Astrocyte of the cerebellum (primary cell): ENCODE results near the gene ARHGAP26.
A peak's percentile ranks its signal among the peaks of the same experiment; 100 is the strongest.

Source experiments
- DNase-seq: peaks from one replicate; pipeline ENCODE4 v3.0.0-alpha.2; 2011; ENCODE audit warnings: low read depth
- H3K4me3 ChIP-seq: 2 replicates; pipeline ENCODE4 v1.5.1; 2011; ENCODE audit warnings: mild to moderate bottlenecking, low read depth, low read length, moderate library complexity
- in situ Hi-C: cut with HindIII; loops from 2 replicates; pipeline ENCODE4 v1.10.0; 2017; ENCODE audit warnings: low sequenced_read_pairs
- TF ChIP-seq, protein P1 (sequence below): IDR thresholded peaks from 2 replicates; pipeline ENCODE4 v1.5.1; 2012; ENCODE audit warnings: low read length, low read depth, moderate library complexity, mild to moderate bottlenecking; ENCODE audit errors: missing control alignments

ARHGAP26 gene

GRCh38 chr5:142758062-142758795 lies 11.9 kb upstream of the ARHGAP26 start:
- in situ Hi-C loops: no loop called here
- TF ChIP-seq, protein P1, sequence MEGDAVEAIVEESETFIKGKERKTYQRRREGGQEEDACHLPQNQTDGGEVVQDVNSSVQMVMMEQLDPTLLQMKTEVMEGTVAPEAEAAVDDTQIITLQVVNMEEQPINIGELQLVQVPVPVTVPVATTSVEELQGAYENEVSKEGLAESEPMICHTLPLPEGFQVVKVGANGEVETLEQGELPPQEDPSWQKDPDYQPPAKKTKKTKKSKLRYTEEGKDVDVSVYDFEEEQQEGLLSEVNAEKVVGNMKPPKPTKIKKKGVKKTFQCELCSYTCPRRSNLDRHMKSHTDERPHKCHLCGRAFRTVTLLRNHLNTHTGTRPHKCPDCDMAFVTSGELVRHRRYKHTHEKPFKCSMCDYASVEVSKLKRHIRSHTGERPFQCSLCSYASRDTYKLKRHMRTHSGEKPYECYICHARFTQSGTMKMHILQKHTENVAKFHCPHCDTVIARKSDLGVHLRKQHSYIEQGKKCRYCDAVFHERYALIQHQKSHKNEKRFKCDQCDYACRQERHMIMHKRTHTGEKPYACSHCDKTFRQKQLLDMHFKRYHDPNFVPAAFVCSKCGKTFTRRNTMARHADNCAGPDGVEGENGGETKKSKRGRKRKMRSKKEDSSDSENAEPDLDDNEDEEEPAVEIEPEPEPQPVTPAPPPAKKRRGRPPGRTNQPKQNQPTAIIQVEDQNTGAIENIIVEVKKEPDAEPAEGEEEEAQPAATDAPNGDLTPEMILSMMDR: no peak
- no peak for DNase-seq
- H3K4me3 ChIP-seq: no peak overlapping the region

DNA sequence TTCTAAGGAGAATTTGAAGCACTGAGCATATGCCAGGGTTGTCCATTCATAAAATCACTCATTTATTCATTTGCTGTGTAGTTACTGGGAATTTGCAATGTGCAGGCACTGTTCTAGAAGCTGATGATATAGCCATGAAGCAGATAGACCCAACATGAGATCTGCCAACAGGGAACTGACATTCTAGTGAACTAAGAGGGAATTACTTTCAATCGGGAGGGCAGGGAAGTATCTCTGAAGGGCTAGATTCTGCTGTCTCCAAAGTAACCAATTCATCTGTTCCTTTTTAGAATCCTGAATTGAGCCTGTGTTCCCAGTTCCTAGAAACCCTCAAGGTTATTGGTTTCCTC lies 11.4 kb upstream of the ARHGAP26 start:
- in situ Hi-C loops: no loop called here
- no peak for DNase-seq
- no peak overlapping the region for H3K4me3 ChIP-seq
- TF ChIP-seq, protein P1: no peak

DNA sequence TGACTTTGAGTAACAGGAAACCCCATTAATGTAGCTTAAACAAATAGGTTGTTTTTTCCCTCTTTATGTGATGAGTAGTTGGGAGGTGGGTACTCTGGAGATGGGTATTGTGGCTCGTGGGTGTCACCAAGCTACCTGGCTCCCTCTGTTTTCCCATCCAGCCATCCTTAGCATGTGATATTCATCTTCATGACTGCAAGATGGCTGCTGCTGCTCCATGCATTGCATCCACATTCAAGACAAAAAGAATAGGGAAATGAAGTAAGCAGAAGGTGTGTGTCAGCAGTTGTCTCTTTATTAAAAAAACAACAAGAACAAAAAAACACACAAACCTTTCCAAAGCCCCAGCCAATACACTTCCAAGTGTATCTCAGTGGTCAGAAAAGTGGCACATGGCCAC lies 6.5 kb upstream of the ARHGAP26 start:
- TF ChIP-seq, protein P1: no peak
- H3K4me3 ChIP-seq: no peak overlapping the region
- DNase-seq: no peak
- in situ Hi-C loops: no loop called here

- TF ChIP-seq, protein P1: no peak
- no peak overlapping the region for H3K4me3 ChIP-seq
- in situ Hi-C loops: no loop called here
- DNase-seq: no peak
Measured at GRCh38 chr5:142767178-142767577, 3.0 kb upstream of the ARHGAP26 start.

GRCh38 chr5:142767911-142768310 lies 2.3 kb upstream of the ARHGAP26 start:
- TF ChIP-seq, protein P1: no peak
- no peak overlapping the region for H3K4me3 ChIP-seq
- in situ Hi-C loops: no loop called here
- no peak for DNase-seq

DNA sequence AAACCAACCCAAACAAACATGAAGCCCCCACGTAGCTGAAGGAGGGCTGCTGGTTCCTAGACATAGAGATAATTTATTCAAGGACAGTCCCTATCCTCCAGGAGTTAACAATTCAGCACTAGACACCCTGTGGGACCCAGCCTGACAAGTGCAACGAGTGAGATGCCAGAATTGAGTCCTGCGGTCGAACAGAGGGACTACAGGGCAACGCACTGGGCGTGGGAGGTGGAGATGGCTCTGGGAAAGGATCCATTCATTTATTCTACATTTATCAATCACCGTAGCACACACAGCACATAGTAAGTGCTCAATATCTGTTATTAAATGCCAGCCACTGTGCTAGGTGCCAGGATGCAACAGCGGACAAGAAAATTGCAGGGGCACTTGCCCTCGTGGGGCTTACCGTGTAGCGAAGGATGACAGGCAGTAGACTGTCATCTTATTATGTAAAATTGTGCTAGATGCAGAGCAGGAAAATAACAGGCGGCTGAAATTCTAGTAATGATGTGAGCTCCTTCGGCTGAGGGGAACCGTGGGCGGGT lies 855 bp upstream of the ARHGAP26 start:
- in situ Hi-C loops: no loop called here
- peak overlapping the region; percentile 76 for H3K4me3 ChIP-seq
- no peak for DNase-seq
- TF ChIP-seq, protein P1: no peak
